GM23338 (cell line): Measurements from ENCODE around the gene YPEL1. TPM values are rescaled to one million over a fixed set of nuclear protein-coding genes. Genes with fewer than 3 reads are reported as not detected.

Source experiments
- ATAC-seq: fragments of 200-7000 bp; cut with Tn5 transposase; 3 replicates; pipeline ENCODE4 v1.9.1; 2020
- DNase-seq: peaks from one replicate; pipeline ENCODE4 v3.0.0-alpha.2; 2015; ENCODE audit warnings: low spot score
- H2AFZ ChIP-seq: fragments of 200-600 bp; sonication (generic); 2 replicates; pipeline ENCODE4 v1.8.0; 2016; ENCODE audit warnings: antibody characterized with exemption, mild to moderate bottlenecking, moderate library complexity
- H3F3A ChIP-seq: fragments of 200-600 bp; sonication (generic); replicated peaks from 2 replicates; pipeline ENCODE4 v1.8.0; 2017; ENCODE audit warnings: antibody characterized with exemption, mixed run types, low read depth
- H3K27ac ChIP-seq: fragments of 200-600 bp; sonication (generic); 2 replicates; pipeline ENCODE4 v1.6.1; 2016; ENCODE audit warnings: low read depth
- H3K27me3 ChIP-seq: fragments of 200-600 bp; sonication (generic); 2 replicates; pipeline ENCODE4 v1.8.0; 2016; ENCODE audit warnings: mild to moderate bottlenecking, mixed run types, moderate library complexity; ENCODE audit not compliant: insufficient read depth
- H3K36me3 ChIP-seq: fragments of 200-600 bp; sonication (generic); 2 replicates; pipeline ENCODE4 v1.8.0; 2016; ENCODE audit warnings: mild to moderate bottlenecking; ENCODE audit not compliant: insufficient read depth
- H3K4me1 ChIP-seq: fragments of 200-600 bp; sonication (generic); 2 replicates; pipeline ENCODE4 v1.8.0; 2016; ENCODE audit warnings: mild to moderate bottlenecking, moderate library complexity; ENCODE audit not compliant: insufficient read depth
- H3K4me2 ChIP-seq: fragments of 200-600 bp; sonication (generic); 2 replicates; pipeline ENCODE4 v1.7.1; 2017; ENCODE audit warnings: mixed run types
- H3K4me3 ChIP-seq: fragments of 200-600 bp; sonication (generic); 2 replicates; pipeline ENCODE4 v1.6.1; 2016; ENCODE audit warnings: mixed run types
- H3K79me2 ChIP-seq: fragments of 200-600 bp; sonication (generic); replicated peaks from 2 replicates; pipeline ENCODE4 v1.8.0; 2017; ENCODE audit warnings: mild to moderate bottlenecking; ENCODE audit not compliant: insufficient read depth
- H3K9me2 ChIP-seq: fragments of 200-600 bp; sonication (generic); 2 replicates; pipeline ENCODE4 v1.8.0; 2017; ENCODE audit not compliant: insufficient read depth
- H4K20me1 ChIP-seq: fragments of 200-600 bp; sonication (generic); replicated peaks from 2 replicates; pipeline ENCODE4 v1.8.0; 2017; ENCODE audit warnings: mild to moderate bottlenecking; ENCODE audit not compliant: insufficient read depth
- H3K27ac Mint-ChIP-seq: 2 replicates; pipeline ENCODE4 v1.8.0; 2020; ENCODE audit warnings: inconsistent platforms, mild to moderate bottlenecking, moderate library complexity, mixed read lengths
- H3K27me3 Mint-ChIP-seq: 3 replicates; pipeline ENCODE4 v1.8.0; 2022; ENCODE audit warnings: low read depth, mild to moderate bottlenecking, moderate library complexity, mixed read lengths, inconsistent platforms; ENCODE audit not compliant: insufficient read depth, poor library complexity
- H3K36me3 Mint-ChIP-seq: 3 replicates; pipeline ENCODE4 v1.8.0; 2021; ENCODE audit warnings: low read depth, mild to moderate bottlenecking, inconsistent platforms, moderate library complexity, mixed read lengths
- H3K4me1 Mint-ChIP-seq: 3 replicates; pipeline ENCODE4 v1.8.0; 2020; ENCODE audit warnings: mild to moderate bottlenecking, inconsistent platforms, mixed read lengths
- H3K4me3 Mint-ChIP-seq: 3 replicates; pipeline ENCODE4 v1.8.0; 2021; ENCODE audit warnings: moderate library complexity, mild to moderate bottlenecking, inconsistent platforms, mixed read lengths
- H3K9me3 Mint-ChIP-seq: 3 replicates; pipeline ENCODE4 v1.8.0; 2020; ENCODE audit warnings: moderate library complexity, mild to moderate bottlenecking, inconsistent platforms, mixed read lengths
- CREB1 ChIP-seq: fragments of 250-450 bp; sonication (Bioruptor Pico); IDR thresholded peaks from 2 replicates; pipeline ENCODE4 v1.5.0; 2020; ENCODE audit warnings: low read depth, mild to moderate bottlenecking, moderate library complexity
- CTCF ChIP-seq, 2 experiments: fragments of 200-600 bp in 1 of 2; sonication (generic) in 1 of 2; conservative IDR thresholded peaks; 2 replicates each; pipeline versions ENCODE4 v1.5.1 to v1.6.1; 2016 to 2017; ENCODE audit warnings: antibody characterized with exemption in 2 of 2, low read depth in 2 of 2, mild to moderate bottlenecking in 2 of 2, moderate library complexity in 1 of 2
- EZH2 ChIP-seq: fragments of 200-600 bp; sonication (generic); IDR thresholded peaks from one replicate; pipeline ENCODE4 v1.8.0; 2017; ENCODE audit warnings: antibody characterized with exemption, mild to moderate bottlenecking, low read depth; ENCODE audit not compliant: unreplicated experiment
- EZH2phosphoT487 ChIP-seq: fragments of 200-600 bp; sonication (generic); IDR thresholded peaks from one replicate; pipeline ENCODE4 v1.8.1; 2018; ENCODE audit warnings: antibody characterized with exemption; ENCODE audit not compliant: unreplicated experiment
- JUNB ChIP-seq: IDR thresholded peaks from one replicate; pipeline ENCODE4 v1.6.1; 2016; ENCODE audit warnings: antibody characterized with exemption; ENCODE audit not compliant: unreplicated experiment
- NANOG ChIP-seq: IDR thresholded peaks from 2 replicates; pipeline ENCODE4 v1.6.1; 2016; ENCODE audit warnings: antibody characterized with exemption, borderline replicate concordance
- POLR2AphosphoS5 ChIP-seq: IDR thresholded peaks from 2 replicates; pipeline ENCODE4 v1.6.1; 2016; ENCODE audit warnings: antibody characterized with exemption, low read depth
- STAT1 ChIP-seq: IDR thresholded peaks from one replicate; pipeline ENCODE4 v1.6.1; 2016; ENCODE audit warnings: antibody characterized with exemption; ENCODE audit not compliant: unreplicated experiment
- ZNF114 ChIP-seq: fragments of 250-450 bp; sonication (Bioruptor Pico); IDR thresholded peaks from 2 replicates; pipeline ENCODE4 v1.5.0; 2020; ENCODE audit warnings: mild to moderate bottlenecking, moderate library complexity
- ZNF331 ChIP-seq: fragments of 250-450 bp; sonication (Bioruptor Pico); IDR thresholded peaks from 2 replicates; pipeline ENCODE4 v1.5.0; 2020; ENCODE audit warnings: low read depth, mild to moderate bottlenecking, moderate library complexity
- ZNF462 ChIP-seq: fragments of 250-450 bp; sonication (Bioruptor Pico); IDR thresholded peaks from 2 replicates; pipeline ENCODE4 v1.5.0; 2020; ENCODE audit warnings: mild to moderate bottlenecking, moderate library complexity
- polyA plus RNA-seq: library from polyadenylated mRNA; unstranded; fragments of >200 nt; fragmentation: Nextera tagmentation; extraction: Ambion mirVana; gene quantifications from 2 replicates; pipeline ENCODE4 v1.2.1, GENCODE V29; 2016
- total RNA-seq: library from RNA; depleted of rRNA; stranded (reverse); fragments of >200 nt; shearing (Covaris generic); gene quantifications from 2 replicates; pipeline ENCODE4 v1.2.3, GENCODE V29; 2014
- TF ChIP-seq, protein P1 (sequence below): IDR thresholded peaks from one replicate; pipeline ENCODE4 v1.6.1; 2018; ENCODE audit warnings: antibody characterized with exemption; ENCODE audit not compliant: unreplicated experiment
- TF ChIP-seq, protein P2 (sequence below): IDR thresholded peaks from 2 replicates; pipeline ENCODE4 v1.6.1; 2016; ENCODE audit warnings: antibody characterized with exemption

The YPEL1 gene
- total and polyA plus RNA-seq, 2 experiments from 2014 or later = 4.4 to 6.0 TPM

GRCh38 chr22:21673534-21674321 is 61.9 kb downstream of the YPEL1 start:
- Histone ChIP-seq H2AFZ (no peak overlapping the region), H3K4me1 (no peaks in the 10 kb centered on the region), H3K4me3 (no peak overlapping the region), H4K20me1 (peaks cover 4% of the 10 kb centered on the region), H3K79me2 (no peaks in the 10 kb centered on the region), H3F3A (no peaks in the 10 kb centered on the region), H3K27me3 (no peaks in the 10 kb centered on the region), H3K9me2 (no peaks in the 10 kb centered on the region), H3K36me3 (peaks cover 28% of the 10 kb centered on the region; the same call in 1 of the 2 replicates), H3K4me2 (no peak overlapping the region), H3K27ac (no peak overlapping the region)
- Mint-ChIP-seq H3K36me3 (peaks cover 75% of the 10 kb centered on the region), H3K4me1 (no peaks in the 10 kb centered on the region), H3K9me3 (peaks cover 14% of the 10 kb centered on the region), H3K27me3 (peaks cover 6% of the 10 kb centered on the region), H3K4me3 (no peak overlapping the region), H3K27ac (no peak overlapping the region)
- DNase-seq = no peak
- no peak for TF ChIP-seq ZNF462 (CRISPR knock-in tag)
- TF ChIP-seq STAT1 = no peak
- TF ChIP-seq POLR2AphosphoS5 = no peak
- TF ChIP-seq ZNF114 (CRISPR knock-in tag) = no peak
- TF ChIP-seq CTCF (conservative IDR thresholded peaks at IDR 0.05; ENCODE audit: low read depth in 2 of 2) = no peak
- no peak for TF ChIP-seq CREB1 (CRISPR knock-in tag)
- TF ChIP-seq EZH2 = no peak
- no peak for TF ChIP-seq JUNB
- no peak for TF ChIP-seq EZH2phosphoT487
- no peak for TF ChIP-seq NANOG
- TF ChIP-seq, protein P1, sequence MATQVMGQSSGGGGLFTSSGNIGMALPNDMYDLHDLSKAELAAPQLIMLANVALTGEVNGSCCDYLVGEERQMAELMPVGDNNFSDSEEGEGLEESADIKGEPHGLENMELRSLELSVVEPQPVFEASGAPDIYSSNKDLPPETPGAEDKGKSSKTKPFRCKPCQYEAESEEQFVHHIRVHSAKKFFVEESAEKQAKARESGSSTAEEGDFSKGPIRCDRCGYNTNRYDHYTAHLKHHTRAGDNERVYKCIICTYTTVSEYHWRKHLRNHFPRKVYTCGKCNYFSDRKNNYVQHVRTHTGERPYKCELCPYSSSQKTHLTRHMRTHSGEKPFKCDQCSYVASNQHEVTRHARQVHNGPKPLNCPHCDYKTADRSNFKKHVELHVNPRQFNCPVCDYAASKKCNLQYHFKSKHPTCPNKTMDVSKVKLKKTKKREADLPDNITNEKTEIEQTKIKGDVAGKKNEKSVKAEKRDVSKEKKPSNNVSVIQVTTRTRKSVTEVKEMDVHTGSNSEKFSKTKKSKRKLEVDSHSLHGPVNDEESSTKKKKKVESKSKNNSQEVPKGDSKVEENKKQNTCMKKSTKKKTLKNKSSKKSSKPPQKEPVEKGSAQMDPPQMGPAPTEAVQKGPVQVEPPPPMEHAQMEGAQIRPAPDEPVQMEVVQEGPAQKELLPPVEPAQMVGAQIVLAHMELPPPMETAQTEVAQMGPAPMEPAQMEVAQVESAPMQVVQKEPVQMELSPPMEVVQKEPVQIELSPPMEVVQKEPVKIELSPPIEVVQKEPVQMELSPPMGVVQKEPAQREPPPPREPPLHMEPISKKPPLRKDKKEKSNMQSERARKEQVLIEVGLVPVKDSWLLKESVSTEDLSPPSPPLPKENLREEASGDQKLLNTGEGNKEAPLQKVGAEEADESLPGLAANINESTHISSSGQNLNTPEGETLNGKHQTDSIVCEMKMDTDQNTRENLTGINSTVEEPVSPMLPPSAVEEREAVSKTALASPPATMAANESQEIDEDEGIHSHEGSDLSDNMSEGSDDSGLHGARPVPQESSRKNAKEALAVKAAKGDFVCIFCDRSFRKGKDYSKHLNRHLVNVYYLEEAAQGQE = no peak
- TF ChIP-seq ZNF331 (CRISPR knock-in tag) = no peak
- TF ChIP-seq, protein P2, sequence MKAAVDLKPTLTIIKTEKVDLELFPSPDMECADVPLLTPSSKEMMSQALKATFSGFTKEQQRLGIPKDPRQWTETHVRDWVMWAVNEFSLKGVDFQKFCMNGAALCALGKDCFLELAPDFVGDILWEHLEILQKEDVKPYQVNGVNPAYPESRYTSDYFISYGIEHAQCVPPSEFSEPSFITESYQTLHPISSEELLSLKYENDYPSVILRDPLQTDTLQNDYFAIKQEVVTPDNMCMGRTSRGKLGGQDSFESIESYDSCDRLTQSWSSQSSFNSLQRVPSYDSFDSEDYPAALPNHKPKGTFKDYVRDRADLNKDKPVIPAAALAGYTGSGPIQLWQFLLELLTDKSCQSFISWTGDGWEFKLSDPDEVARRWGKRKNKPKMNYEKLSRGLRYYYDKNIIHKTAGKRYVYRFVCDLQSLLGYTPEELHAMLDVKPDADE = no peak
- ATAC-seq = peak; percentile 48; the same call in 2 of the 3 replicates
